Fibroblast of skin of right biceps (primary cell): ENCODE measurements around the gene TLNRD1.

Experiments
- DNase-seq: peaks from one replicate; pipeline ENCODE4 v3.0.0-alpha.2; 2013

TLNRD1 gene

DNA sequence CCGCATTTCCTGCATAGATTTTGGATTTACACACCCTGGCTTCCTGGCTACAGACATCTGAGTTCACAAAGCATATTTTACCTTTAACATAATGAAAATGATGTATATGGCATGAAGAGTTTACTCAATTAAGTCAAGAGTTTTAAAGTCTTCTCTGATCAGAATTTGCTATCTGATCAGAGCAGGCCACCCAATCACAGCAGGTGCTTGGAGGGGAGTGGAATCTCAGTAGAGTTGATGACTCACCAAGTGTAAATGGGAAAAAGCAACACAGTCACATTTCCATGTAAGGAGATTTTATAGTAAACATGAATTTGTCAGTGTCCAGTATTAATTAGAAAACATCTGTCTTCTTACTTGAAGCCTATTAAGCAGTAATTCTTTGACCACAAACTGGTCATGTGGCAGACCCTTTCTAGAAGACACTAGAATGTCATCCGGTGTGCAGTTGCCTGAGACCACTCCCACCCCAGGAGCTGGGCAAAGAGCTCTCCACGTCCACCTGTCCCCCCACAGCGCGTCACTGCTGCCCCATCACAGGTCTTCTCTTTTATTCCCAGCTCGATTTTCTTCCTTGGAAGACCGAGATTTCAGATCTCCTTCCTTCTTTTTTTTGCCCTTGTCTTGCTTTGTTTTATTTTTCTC lies 21.9 kb upstream of the TLNRD1 start:
- DNase-seq, result peak; percentile 52

DNA sequence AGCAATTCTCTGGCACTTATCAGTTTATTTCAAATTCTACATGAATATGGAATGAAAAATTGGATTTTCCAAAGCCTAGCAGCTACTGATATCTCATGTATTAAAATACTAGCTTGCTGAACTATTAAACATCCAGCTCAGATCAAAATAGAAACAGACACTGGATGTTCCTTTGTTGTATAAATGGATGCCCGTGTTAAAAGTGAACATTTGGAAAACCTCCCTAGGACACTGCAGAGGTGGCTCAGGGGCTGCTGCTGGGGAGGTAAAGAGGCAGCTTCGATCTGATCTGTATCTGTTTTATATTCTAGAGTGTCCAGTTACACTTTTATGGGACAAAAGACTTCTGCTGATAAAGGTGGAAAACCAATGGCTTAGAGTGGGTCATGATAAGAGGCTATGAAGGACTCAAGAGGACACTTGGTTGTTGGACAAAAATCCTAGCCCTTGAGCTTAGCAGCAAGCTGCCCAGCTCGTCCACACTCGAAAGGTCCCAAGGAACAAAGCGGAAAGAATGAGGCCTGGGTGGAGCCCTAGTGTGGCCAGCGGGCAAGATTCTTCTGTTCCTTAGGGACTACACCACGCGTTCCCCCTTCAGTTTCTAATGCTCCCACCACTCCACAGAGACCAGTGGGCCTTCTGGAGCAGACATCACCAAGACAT lies 21.1 kb upstream of the TLNRD1 start:
- DNase-seq, result no peak

DNA sequence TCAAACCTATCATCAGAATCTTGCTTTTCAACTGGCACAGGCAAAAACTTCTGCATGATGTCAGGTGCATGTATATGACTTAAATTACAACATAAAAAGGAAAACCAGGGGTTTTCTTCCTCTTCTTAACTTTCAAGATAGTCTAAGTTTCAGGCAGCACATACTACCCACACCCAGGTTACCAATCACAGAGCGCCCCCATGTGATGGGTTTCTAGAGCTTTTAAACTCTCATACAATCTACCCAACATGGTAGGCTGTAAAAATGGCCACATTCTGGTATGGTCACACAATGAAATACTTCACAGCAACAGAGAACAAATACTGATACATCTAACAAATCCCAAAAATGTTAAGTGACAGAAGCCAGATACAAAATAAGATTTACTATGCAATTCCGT lies 18.5 kb upstream of the TLNRD1 start:
- DNase-seq, result no peak

DNA sequence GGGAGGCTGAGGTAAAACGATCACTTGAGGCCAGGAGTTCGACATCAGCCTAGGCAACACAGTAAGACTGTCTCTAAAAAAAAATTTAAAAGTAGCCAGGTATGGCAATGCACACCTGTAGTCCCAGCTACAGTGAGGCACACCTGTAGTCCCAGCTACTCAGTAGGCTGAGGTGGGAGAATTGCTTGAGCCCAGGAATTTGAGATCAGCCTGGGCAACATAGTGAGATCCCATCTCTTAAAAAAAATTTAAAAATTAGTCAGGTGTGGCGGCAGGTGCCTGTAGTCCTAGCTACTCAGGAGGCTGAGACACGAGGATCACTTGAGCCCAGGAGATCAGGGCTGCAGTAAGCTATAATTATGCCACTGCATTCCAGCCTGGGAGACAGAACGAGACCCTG lies 17.9 kb upstream of the TLNRD1 start:
- DNase-seq, result no peak

DNA sequence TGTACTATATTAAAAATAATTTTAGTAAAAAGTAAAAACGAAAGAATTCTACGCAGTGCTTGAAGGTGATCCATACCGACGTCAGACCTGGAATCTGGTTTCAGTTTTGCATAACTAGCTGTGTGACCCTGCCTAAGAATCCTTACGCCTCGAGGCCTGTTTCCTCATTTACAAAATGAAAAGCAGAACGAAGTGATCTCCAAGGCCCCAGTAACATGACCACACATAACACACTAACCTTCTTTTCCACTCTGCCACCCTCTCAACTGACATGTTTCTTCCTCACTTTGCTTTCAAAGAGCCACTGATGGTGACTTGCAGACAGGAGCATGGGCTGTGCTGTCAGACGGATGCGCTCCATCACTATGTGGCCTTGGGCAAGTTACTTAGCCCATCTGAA lies 15.9 kb upstream of the TLNRD1 start:
- DNase-seq, result no peak

DNA sequence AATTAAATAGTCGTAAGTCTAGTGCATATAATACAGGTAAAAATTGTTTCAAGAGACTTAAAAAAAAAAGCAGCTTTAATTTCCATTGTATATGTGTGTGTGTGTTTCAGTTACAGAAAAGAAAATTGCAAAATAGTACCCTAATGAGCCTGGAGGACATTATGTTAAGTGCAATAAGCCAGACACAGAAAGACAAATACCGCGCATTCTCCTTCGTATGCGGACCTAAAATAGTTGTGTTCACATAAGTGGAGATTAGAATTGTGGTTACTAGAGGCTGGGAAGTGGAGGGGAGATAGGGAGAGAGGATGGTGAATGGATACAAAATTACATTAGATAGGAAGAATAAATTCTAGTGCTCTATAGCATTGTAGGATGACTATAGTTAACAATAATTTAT lies 14.7 kb upstream of the TLNRD1 start:
- DNase-seq, result no peak

DNA sequence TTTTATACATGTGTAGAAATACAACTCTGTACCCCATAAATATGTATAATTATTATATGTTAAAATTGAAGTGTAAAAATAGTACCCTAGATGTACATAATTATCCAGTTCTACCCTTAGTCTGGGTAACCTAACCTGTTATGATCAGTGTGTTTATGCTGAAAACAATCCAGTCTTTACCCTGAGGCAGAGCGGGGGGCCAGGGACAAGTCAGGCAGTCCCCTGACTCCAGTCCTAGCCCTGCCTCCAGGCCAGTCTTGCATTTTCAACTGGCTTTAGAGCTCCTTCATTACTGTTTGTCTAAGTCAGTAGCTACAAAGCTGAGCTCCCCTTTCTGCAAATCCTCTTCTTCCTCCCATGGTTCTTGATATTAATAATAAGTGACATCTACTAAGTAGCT lies 14.2 kb upstream of the TLNRD1 start:
- DNase-seq, result no peak

DNA sequence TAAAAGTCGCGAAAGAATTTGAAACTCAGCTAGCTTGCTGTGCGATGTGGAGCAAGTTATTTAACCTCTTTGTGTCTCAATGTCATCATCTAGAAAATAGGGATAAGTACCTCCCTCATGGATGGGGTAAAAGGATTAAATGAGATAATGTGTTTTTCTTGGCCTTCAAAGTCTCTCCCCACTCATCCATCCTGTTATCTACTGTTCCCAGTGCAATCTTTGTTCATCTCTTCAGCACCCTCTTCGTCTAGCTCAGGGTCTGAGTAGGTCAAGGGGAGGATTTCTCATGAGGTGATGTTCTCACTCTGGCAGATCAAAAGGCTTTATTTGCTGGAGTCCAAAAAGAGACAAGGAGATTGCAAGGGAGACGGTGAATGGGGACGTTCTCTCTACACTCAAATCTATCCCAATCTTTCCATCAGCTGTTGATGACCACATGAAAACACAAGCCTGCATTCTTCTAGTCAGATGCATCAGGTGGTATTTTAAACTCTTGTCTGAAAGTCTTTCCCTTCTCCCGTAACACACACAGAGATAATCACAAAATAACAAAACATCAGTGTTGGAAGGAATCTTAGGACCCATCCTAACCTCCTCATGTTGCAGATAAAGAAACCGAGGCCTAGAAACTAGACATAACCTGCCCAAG lies 12.5 kb upstream of the TLNRD1 start:
- DNase-seq, result no peak

DNA sequence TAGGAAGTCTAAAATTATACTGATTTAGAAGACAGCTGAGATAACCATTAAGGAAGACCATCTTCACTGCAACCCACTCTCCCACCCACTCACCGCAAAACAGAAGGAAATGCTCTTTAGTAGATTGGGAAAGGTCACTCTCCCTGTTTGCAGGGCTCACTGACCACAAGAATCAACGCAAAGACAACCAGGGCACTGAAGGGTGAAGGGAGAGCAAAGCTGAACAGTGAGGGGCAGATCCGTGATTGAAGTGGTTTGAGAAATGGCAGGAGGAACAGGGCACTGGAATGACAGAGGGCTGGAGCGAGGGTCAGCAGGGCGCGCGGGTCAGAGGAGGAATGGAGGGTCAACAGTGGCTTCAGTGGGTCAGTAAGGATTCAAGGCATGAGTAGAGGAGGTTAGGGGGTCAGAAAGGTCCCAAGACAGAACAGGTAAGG lies 11.6 kb upstream of the TLNRD1 start:
- no peak for DNase-seq

DNA sequence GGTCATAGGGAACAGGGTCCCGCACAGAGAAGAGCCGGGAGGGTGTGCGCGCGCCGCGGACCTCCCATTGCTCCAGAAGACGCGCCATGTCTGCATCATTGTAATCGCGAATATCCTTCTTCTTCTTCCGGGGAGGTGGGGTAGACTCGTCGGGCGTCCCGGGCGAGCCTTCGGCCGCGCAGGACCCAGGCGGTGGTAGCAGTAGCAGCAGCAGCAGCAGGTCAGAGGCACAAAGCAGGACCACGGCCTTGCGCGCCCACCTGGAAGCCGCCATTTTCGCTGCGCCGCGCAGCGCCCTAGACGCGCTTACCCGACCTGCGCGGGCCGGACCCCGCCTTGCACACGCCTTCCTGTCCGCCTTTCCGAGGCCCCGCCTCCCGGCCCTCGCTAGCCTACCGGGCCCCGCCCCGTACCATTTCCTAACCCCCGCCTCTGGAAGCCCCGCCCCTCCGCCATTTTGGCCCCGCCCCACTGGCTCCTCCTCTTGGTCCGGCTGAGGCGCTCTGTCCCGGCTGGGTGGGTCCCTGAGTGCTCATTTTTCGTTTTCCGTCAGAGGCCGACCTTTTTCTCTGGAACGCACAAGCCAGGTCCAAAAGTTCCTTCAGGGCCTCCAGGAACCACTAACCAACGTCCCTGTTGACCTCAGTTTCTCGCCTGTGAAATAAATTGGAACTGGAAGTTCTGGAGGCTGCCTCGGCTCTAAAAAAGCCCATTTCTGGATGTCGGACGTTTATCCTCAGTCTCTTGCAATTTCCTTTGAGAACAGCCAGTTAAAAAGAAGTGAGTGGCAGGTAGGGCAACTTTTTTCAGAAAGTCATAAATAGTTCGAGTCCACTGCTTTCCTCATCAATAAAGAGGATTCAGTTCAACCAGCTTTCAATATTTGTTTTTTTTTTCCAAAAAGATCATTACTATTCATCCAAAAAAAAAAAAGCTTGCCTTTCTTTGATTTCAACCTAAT lies 10.9 kb upstream of the TLNRD1 start, which contains the start of gene MESD:
Gene MESD (minus strand): TSS at position 302 of the 961 bp plus-strand sequence. CDS start 28 bp downstream, at position 274.
- DNase-seq, result peak; percentile 95

DNA sequence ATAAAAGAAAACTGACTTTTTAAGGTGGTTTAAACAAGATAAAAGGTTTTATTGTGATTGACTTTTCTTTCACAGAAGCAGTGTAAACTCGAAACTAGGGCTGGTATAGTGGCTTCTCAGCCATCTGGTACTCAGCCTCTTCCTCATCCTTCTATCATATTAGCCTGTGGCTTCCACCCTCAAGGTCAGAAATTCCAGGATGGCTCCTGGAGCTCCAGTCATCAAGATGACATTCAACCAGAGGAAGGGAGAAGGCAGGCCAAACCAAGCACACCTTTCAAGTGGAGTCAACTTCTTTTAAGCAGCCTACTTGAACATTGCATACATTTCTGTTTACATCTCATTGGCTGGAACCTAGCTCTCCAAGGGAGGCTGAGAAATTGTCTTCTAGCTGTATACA lies 9.8 kb upstream of the TLNRD1 start:
- no peak for DNase-seq

DNA sequence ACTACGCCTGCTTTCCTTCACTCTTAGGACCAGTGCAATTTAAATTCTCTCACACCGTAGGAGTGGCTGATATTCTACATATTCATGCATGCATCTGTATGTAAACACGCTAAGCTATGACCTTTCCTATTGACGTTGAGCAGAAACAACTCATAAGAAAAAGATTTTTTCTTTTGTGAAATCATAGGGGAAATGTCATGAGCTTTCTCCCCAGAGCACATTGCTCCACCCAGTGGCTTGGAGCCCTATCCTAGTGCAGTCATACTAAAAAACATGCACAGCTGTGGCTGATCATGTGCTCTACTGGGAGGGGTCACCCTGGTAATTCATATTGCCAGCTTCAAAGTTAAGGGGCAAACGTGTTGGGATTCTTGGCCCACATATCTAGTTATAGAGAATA lies 9.3 kb upstream of the TLNRD1 start:
- peak; percentile 65 for DNase-seq

DNA sequence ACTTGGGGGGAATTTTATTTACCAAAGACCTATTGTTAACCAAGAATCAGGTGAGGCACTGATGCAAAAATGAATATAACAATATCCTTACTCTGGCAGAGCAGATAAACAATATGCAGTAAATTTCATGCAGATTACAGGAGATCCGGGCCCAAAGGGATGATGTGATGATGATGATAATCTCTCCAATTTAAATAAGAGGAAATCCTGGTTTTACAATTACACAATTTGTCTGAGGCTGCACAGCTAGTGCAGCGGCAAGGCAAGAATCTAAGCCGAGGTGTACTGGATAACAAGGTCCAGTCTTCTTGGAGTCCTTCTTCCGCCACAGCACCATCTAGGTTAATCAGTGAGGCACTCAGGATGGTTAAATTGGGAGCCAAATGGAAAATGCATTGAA lies 8.7 kb upstream of the TLNRD1 start:
- no peak for DNase-seq

DNA sequence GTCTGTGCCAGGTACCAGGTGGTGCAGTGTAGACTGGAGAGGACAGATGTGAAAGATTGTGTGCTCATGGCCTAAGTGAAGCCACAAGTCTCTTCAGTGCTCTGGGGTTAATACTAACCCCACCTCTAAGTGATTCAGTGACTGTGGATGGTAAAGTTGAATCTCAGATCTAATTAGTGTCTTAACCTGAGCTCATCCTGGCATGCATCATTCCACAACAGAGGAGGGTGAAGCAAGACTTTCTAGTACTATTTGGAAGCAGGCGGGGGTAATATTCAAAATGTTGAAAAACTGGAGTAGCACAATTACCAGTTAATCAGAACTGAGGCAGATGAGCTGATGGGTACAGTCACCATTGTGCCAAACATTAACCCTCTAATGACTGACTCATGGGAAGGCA lies 8.3 kb upstream of the TLNRD1 start:
- no peak for DNase-seq

DNA sequence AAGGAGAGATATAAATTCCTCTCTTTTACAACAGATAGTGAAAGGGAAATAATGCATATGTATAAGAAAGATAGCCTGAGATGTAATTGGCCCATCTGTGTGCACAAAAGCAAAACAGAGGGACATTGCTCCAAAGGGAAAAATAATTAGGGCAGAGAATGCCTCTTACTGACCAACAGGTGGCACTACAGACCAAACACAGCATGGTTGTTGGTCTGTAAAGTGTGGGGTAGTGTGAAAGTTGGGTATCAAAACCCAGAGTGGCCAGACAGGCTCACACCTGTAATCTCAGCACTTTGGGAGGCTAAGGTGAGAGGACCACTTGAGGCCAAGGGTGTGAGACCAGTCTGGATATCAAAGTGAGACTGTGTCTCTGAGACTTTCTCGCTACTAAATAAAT lies 4.5 kb upstream of the TLNRD1 start:
- DNase-seq, result no peak

DNA sequence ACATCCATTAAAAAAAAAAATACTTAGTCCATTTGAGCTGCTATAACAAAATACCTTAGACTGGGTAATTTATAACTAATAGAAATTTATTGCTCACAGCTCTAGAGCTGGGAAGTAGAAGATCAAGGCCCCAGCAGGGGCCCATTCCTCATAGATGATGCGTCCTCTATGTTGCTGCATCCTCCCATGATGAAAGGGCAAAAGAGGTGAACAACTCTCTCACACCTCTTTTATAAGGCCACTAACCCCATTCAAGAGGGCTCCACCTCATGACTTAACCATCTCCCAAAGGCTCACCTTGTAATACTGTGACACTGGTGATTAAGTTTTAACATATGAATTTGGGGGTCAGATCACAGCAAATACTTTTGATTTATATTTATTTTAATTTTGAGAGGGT lies 3.0 kb upstream of the TLNRD1 start:
- no peak for DNase-seq

DNA sequence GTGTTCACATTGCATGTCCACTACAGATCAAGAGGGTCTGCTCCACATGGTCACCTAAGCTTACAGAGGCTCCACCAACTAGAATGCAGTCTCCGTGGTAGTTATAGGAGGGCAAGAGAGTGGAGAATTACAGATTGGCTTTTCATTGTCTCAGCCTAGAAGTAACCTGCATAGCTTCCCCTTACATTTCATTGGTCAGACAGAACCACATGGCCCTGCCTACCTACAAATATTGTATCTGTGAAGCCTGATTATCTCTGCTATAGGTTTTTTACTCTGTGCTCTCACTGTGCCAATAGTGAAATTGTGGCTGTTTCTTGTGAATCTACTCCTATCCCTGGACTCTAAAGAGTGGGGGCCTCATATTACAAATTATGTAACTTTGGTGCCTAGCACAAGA lies 2.5 kb upstream of the TLNRD1 start:
- DNase-seq, result no peak

DNA sequence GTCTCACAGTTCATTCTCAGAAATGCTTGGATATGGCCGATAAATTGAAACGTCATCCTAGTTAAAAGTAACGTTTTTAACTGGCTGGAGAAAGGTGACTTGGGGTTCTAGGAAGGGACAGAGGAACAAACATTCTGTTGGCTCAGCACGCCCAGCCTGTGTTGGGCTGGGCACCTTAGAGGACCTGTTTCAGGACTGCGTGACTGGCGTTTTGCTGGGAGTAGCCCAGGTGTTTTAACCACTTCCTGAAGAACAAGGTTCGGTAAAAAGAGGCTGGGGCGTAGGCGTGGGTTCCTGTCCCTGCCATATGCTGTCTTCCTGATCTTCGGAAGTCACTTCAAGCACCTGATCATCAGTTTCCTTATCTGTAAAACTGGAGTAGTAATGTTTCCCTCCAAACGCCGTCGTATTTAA lies 1.1 kb upstream of the TLNRD1 start:
- DNase-seq, result no peak

DNA sequence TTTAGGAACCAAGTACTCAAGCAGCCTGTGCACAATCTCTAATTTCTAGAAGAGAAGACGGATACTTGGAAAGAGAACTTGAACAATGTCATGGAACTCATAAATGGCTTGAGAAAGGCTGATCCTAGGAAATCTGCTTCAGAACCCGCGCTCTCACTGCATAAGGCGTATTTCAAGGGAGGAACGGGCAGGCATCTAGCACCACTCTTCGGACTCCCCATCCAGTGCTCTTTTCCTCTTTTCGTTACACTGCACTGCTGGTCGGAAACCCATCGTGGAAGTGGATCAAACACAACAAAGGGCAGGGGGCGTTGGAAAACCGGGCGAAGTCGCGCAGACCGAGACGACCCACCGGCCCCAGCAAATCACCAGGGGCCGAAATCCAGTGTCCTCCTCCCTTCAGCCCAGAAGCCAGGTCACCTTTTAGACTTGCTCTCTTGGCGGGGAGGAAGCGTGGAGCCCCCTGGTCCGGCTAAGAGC lies 539 bp upstream of the TLNRD1 start:
- DNase-seq, result no peak

DNA sequence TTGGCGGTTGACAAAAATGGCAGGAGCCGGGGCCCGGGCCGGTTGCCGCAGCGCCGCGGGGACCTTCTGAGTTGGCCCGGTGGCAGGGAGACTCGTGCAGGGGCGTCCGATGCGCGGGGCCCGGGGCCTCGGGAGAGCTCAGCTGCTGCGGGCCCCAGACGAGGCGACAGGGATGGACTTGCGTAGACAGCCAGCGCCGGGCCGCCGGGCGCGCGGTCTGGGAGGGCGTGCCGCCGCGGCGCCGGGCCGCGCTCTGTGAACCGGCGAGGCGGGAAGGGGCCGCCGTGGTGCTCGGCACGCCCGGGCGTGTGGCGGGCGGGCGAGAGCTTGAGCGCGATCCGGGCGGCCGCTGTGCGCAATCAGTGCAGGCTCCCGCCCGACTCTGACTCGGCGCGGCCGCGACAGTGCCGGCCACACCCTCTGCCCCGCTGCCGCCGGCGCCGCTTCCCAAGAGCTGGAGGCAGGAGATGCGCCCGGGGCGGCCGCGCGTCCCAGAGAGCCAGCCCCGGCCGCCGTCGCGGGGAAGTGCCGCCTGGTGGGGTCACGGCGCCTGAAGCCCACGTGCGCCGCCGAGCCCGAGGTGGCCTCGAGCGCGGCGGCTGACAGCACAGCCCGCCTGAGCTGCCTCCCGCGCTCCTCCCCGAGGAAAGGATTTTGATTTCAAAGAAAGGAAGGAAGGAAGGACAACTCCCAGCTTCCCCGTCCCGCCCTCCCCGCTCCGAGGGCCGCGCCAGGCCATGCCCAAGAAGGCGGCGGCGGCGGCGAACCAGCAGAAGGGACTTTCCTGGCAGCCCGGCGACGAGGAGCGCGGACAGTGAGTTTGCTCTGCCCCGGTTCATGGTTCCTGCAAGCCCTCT lies 657 bp downstream of the TLNRD1 start:
- DNase-seq, result peak; percentile 64

DNA sequence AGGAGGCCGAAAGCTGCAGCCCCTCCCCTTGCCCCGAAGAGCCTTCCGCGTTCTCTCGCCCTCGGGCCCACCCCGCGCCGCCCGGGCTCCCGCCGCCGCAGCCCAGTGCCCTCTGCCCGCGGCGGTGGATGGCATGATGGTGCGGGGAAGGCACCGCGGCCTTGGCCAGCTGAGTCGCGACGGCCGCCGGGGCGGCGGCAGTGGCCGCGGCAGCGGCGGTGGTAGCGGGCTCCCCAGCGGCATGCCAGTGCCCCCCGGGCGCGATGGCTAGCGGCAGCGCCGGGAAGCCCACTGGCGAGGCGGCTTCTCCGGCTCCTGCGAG lies 1.2 kb downstream of the TLNRD1 start:
- DNase-seq, result no peak
